ENCODE data around the gene SYT1.

Gene SYT1

DNA sequence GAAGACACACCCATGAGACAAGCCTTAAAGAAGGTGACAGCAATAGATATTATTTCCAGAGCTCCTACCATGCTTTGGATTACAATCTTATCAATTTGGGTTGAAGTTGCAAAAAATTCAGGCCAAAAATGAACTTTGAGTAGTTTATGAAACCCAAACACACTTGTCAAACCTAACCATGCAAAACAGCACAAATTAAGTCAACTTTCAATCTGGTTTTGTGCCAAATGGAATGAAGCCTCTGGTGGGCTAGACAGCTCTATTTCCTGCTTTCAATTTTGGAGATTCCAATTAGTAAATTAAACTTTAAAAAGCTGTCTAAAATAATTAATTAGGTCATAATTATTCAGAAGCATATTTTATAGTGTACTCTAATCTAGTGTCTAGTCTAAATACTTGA is 203.4 kb downstream of the SYT1 start:
- no peak for DNase-seq

GRCh38 chr12:79069009-79069408 is 204.4 kb downstream of the SYT1 start:
- DNase-seq = no peak

GRCh38 chr12:79071498-79071897 is 206.9 kb downstream of the SYT1 start:
- DNase-seq = no peak

DNA sequence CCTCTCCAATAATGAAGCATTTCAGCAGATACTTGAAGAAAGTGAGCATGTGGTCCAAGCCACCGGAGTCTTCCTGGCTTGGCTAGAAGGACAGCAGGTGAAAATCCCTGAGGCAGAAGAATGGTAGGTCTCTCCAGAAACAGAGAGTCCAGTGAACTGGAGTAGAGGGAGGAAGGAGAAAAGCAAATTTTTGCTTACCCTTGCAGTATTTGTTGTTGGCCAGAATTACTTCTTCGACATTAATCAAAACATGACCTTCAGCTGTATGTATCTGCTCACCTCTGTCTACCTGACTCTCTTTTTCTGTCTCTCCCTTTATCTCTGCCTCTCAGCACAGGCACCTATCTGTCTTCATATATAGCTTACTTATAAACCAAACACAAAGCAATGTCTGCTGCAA is 208.9 kb downstream of the SYT1 start:
- no peak for DNase-seq

DNA sequence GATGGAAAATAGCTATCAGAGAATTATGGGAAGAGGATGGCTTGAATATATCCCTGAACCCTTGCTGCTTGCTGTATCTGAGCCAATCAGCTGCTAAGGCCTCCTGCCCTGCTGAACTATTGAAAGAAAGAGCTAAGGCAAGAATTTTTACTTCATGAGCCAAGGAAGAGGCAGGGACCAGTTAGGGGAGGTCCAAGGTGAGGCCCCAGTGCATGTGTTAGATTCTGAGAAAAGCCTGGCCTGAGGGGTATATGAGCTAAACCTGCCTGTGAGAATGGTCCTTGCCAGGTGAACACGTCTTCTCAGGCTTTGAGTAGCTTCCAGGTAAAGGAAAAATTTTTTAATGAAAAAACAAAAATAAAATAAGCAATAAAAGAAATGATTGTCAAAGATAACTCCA is 218.0 kb downstream of the SYT1 start:
- no peak for DNase-seq

GRCh38 chr12:79083181-79083580 is 218.6 kb downstream of the SYT1 start:
- no peak for DNase-seq

GRCh38 chr12:79085106-79085682 is 220.6 kb downstream of the SYT1 start:
- no peak for DNase-seq

- no peak for DNase-seq
Observed at GRCh38 chr12:79086541-79087296, 222.1 kb downstream of the SYT1 start.

GRCh38 chr12:79098530-79098929 is 234.0 kb downstream of the SYT1 start:
- no peak for DNase-seq

GRCh38 chr12:79108962-79109361 is 244.4 kb downstream of the SYT1 start:
- no peak for DNase-seq

- DNase-seq = no peak
Observed at GRCh38 chr12:79114896-79115295, 250.3 kb downstream of the SYT1 start.

- DNase-seq = no peak
Observed at GRCh38 chr12:79115743-79116142, 251.2 kb downstream of the SYT1 start.

DNA sequence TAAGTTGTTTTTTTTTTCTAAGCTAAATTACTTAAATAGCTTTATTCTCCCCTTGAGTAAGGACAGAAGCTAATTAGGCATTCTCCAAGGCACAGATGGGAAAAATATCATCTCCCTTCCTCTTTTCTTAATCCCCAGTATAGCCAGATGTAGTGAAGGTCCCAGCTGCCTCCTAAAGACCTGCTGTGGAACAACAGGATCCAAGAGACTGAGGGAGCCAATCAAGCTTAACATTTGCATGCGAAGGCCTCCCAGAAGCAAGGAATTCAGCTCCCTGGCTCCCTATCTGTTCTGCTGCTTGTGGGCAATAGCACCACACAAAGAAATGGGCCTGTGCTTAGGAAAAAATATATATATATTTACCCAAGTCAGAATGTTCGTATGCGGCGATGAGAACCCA is 255.2 kb downstream of the SYT1 start:
- no peak for DNase-seq

DNA sequence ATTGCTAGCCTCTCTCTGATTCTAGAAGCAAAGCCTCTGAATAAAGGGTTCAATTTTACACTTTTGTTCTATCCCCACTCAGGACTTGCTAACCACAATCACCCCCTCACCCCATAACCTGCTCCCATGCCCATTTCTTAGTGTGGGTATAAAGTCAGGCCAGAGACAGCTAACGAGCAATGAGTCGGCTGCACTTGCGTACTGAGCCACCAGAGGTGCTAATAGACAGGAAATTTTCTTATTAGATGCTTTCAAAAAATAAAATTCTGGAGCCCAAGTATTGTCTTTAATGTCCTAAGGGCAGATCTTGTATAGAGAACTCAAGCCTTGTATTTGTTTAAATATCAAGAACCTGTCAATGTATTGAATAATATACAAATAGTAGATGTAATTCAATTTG is 256.9 kb downstream of the SYT1 start:
- no peak for DNase-seq

DNA sequence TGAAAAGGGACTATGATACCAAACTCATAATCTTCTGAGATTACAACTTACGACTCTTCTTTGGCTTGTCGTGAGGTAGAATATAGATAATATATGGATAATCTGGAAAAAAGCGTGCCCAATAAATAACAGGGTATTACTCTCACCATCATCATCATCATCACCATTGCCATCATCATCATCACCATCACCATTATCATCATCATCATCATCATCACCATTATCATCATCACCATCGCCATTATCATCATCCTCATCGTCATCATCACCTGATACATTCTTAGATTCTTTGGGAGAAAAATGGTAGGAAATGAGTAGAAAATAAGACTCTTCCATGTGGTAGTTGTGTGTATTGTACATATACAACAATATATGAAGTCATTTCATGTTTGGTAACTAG is 259.8 kb downstream of the SYT1 start:
- DNase-seq = no peak

DNA sequence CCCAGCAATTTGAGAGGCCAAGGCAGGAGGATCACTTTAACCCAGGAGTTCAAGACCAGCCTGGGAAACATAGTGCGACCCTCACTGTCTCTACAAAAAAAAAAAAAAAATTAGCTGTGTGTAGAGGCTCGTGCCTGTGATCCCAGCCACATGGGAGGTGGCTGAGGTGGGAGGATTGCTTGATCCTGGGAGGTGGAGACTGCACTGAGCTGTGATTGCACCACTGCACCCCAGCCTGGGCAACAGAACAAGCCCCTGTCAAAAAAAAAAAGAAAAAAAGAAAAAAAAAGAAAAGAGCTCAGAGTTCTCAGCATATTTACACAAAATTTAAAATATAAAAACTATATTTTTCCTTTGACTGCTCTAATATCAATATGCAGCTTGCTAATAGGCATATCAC is 260.8 kb downstream of the SYT1 start:
- DNase-seq = no peak

DNA sequence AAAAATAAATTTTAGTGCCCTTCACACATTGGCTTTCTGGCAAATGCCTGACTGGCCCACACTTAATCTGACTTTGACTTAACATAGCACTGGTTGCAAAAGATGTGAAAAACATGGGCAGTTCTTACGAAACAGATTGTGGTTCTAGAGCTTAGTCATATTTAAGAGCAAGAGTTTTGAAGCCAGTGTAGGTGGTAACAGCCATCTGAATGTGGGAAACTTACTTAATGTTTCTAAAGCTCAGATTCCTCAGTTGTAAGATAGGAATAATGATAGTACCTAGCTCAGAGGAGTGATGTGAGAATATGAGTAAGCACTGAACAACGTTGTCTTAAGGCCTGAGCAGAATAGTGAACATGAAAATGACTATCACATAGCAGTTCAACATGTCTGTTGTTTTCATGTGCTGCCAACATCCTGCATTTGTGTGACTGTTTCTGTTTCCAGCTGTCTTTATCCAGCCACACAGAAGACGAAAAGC is 262.7 kb downstream of the SYT1 start:
- DNase-seq = no peak

GRCh38 chr12:79128956-79129355 is 264.4 kb downstream of the SYT1 start:
- no peak for DNase-seq

DNA sequence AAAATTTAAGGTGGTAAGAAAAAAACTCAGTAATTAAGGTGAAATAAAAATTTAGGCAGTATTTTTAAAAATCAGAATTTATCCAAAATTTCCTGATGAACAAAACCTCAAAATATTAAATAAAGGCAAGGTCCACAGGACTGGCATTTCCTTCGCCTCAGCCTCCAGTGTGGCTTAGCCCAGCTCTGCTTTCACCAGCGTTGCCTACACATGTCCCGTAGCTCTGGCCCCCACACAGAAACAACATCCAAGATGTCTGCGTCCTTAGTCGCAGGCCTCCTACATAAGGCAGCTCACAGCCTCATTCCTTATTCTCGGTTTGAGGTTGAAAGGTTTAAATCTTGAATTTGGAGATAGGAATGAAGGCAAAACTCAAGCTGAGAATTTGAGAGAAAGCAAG is 274.3 kb downstream of the SYT1 start:
- no peak for DNase-seq

GRCh38 chr12:79140711-79141110 is 276.1 kb downstream of the SYT1 start:
- DNase-seq = no peak

DNA sequence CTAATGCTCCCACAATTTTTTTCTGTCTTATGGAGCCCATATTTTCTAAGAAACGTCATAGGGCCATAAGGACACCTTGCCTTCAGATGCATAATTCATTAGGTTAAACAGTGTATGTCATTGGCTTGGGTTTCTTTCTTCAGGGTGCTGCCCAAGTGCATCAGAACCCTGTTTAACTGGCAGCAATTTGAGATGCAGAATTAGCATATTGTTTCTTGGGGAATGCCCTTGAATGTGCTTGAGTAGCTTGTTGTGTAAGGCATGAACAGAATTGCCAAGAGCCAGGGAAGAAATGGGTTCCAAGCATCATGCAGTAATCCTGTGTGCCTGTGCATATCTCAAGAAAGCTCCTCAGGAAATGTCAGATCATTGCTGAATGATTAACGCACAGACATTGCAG is 277.2 kb downstream of the SYT1 start:
- DNase-seq = no peak

DNA sequence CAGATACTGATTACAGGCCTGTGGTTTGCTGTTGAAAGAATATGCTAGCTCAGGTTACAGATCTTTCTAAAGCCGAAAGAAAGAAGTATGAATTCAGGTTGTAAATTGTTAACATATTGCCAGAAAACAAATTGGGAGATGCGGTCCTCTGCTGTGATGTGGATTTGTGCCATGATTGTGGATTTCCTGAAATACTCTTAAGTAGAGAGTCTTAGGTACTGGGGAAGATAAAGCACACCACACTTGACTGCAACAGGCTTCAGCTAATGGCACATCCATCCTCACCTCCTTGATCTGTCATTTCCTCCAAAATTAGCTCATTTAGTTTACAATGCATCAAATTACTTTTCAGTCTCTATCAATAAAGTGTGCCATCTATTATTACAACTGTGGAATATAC is 279.2 kb downstream of the SYT1 start:
- no peak for DNase-seq

DNA sequence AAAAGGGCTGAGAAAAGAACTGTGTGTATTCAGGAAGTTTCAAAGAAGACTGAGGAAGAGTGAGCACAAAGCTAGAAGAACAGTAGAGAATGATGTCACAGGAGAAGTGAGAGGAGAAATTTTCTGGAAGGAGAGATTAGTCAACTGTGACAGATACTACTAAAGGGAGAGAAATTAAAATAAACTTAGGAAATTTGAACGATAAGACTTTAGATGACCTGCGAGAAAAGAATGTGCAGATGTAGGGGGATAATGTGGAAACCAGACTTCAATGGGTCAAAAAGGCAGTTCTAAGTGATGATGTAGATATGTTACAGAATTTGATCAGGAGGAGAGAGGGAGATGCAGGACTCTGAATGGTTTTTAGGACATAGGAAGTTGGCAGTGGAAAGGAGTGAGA is 287.4 kb downstream of the SYT1 start:
- DNase-seq = no peak

DNA sequence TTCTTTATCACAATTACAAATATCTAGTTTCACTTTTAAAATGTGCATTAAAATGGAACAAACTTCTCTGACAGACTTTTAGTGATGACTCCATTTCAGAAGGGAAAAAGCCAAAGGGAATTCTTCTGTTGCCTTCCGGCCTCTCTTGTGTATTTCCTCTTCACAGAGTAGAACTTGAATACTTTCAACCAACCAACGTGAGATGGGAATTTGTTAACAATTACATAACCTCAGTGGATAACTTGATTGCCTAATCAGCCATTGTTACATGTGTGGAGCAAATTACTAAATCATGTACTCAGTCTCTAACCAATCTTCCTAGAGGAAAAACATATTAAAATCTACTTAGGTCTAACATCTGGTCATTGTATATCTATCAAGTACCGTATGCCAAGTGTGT is 291.1 kb downstream of the SYT1 start:
- no peak for DNase-seq

Measured in stimulated activated CD4-positive, alpha-beta T cell treated with anti-CD3 and anti-CD28 coated beads, Interleukin-12 subunit alpha, Interleukin-12 subunit beta, amount 100 ng/mL, for 4 hours (primary cell).